Breast epithelium (tissue), 3 donors: Measurements from ENCODE around the gene GOLGA1.

Source experiments
- POLR2A ChIP-seq: fragments of 450-650 bp; IDR thresholded peaks from one replicate; pipeline ENCODE4 v1.6.1; 2016; ENCODE audit warnings: antibody characterized with exemption, mild to moderate bottlenecking, moderate library complexity
- TF ChIP-seq, protein P1 (sequence below), 3 donors: fragments of 450-650 bp; IDR thresholded peaks; one replicate each; pipeline ENCODE4 v1.5.1; 2016 to 2017; ENCODE audit warnings: antibody characterized with exemption in 3 of 3, mild to moderate bottlenecking in 3 of 3, moderate library complexity in 3 of 3

DNA sequence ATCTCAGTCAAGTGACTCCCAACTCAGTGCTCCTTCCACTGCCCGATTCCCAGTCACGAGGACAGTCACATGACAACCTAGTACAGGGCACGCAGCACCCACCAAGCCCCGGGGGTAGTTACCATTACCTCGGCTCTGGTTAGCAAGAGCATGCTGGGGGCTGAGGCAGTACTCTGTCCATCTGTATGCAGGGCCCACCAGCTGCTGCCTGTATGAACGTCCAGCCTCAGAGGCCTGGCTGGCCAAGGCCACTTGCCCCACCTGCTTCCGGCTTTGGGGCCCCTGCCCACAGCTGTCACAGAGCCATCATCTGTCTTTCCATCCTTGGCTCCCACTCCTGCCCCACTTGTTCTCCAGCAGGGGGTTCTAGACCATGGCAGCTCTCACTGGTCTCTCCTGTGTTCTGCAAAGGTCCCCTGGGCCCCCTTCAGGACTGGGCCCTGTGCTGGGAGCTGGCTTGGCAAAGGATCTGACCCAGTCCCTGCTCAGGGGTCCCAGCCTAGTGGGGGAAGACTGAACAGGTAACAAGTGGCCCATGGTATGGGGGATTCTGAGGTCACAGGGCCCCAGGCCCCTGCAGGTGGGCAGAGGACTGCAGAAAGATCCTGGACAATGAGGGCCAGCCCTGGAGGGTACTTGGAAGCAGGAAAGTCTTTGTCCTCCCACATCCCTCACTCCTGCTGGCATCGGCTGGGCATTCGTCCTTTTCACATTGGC lies 82.4 kb downstream of the GOLGA1 start:
- TF ChIP-seq, protein P1, sequence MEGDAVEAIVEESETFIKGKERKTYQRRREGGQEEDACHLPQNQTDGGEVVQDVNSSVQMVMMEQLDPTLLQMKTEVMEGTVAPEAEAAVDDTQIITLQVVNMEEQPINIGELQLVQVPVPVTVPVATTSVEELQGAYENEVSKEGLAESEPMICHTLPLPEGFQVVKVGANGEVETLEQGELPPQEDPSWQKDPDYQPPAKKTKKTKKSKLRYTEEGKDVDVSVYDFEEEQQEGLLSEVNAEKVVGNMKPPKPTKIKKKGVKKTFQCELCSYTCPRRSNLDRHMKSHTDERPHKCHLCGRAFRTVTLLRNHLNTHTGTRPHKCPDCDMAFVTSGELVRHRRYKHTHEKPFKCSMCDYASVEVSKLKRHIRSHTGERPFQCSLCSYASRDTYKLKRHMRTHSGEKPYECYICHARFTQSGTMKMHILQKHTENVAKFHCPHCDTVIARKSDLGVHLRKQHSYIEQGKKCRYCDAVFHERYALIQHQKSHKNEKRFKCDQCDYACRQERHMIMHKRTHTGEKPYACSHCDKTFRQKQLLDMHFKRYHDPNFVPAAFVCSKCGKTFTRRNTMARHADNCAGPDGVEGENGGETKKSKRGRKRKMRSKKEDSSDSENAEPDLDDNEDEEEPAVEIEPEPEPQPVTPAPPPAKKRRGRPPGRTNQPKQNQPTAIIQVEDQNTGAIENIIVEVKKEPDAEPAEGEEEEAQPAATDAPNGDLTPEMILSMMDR (IDR thresholded peaks at IDR 0.05), result no peak
- TF ChIP-seq POLR2A, result no peak
